OCI-LY1 (cell line): ENCODE data around the gene ATP13A5.

Experiments used
- EZH2 ChIP-seq: fragments of 200-600 bp; sonication (generic), shearing (Covaris generic); IDR thresholded peaks from 2 replicates; pipeline ENCODE4 v1.8.0; 2017; ENCODE audit warnings: borderline replicate concordance, mixed run types, mild to moderate bottlenecking, antibody characterized with exemption, low read length, moderate library complexity, mixed read lengths
- TF ChIP-seq, protein P1 (sequence below): fragments of 200-600 bp; sonication (generic), shearing (Covaris generic); IDR thresholded peaks from 2 replicates; pipeline ENCODE4 v1.5.1; 2017; ENCODE audit warnings: mild to moderate bottlenecking, antibody characterized with exemption, low read length, moderate library complexity, mixed read lengths

DNA sequence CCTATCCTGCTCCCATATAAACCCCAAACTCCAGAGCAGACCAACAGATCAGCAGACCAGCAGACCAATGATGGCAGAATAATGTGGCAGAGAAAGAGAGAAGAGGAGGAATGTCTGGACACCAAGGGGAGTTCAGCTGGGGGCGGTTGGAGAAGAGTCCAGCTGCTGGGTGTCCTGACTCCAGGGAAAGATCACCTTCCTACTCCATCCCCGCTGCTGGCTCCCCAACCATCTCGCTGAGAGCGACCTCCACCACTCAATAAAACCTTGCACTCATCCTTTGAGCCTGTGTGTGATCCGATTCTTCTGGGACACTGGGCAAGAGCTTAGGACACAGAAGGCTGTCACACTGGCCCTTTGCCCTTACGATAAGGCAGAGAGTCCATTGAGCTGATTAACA is 150.3 kb downstream of the ATP13A5 start:
- TF ChIP-seq, protein P1, sequence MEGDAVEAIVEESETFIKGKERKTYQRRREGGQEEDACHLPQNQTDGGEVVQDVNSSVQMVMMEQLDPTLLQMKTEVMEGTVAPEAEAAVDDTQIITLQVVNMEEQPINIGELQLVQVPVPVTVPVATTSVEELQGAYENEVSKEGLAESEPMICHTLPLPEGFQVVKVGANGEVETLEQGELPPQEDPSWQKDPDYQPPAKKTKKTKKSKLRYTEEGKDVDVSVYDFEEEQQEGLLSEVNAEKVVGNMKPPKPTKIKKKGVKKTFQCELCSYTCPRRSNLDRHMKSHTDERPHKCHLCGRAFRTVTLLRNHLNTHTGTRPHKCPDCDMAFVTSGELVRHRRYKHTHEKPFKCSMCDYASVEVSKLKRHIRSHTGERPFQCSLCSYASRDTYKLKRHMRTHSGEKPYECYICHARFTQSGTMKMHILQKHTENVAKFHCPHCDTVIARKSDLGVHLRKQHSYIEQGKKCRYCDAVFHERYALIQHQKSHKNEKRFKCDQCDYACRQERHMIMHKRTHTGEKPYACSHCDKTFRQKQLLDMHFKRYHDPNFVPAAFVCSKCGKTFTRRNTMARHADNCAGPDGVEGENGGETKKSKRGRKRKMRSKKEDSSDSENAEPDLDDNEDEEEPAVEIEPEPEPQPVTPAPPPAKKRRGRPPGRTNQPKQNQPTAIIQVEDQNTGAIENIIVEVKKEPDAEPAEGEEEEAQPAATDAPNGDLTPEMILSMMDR = no peak
- no peak for TF ChIP-seq EZH2
